HL-60 (cell line): ENCODE measurements around the gene GRIK5.

Experiments
- CTCF ChIP-seq: IDR thresholded peaks from one replicate; pipeline ENCODE4 v1.5.1; 2011; ENCODE audit warnings: low read length, control low read depth, inconsistent platforms; ENCODE audit not compliant: insufficient read depth
- GABPA ChIP-seq: IDR thresholded peaks from 2 replicates; pipeline ENCODE4 v1.6.1; 2012; ENCODE audit warnings: low read depth

- TF ChIP-seq GABPA (no peak), CTCF (no peak)
Observed at GRCh38 chr19:42053037-42053935, 16.7 kb downstream of the GRIK5 start.
